Upper lobe of right lung (tissue), 1 donor: ENCODE data around the gene KLHDC10. TPM values are rescaled to one million over a fixed set of nuclear protein-coding genes. Genes with fewer than 3 reads are reported as not detected.
A peak's percentile ranks its signal among the peaks of the same experiment; 100 is the strongest.

ENCODE experiments used
- ATAC-seq: fragments of 200-7000 bp; cut with Tn5 transposase; one replicate; pipeline ENCODE4 v1.9.1; 2020; ENCODE audit warnings: mild to moderate bottlenecking, moderate library complexity
- DNase-seq: peaks from one replicate; pipeline ENCODE4 v3.0.0-alpha.2; 2020
- H3K27ac ChIP-seq: fragments of 200-600 bp; one replicate; pipeline ENCODE4 v1.8.0; 2022
- H3K27me3 ChIP-seq: fragments of 200-600 bp; one replicate; pipeline ENCODE4 v1.8.0; 2022; ENCODE audit warnings: mild to moderate bottlenecking
- H3K36me3 ChIP-seq: fragments of 200-600 bp; one replicate; pipeline ENCODE4 v1.8.0; 2022
- H3K4me1 ChIP-seq: fragments of 200-600 bp; one replicate; pipeline ENCODE4 v1.8.0; 2022
- H3K4me3 ChIP-seq: fragments of 200-600 bp; one replicate; pipeline ENCODE4 v1.8.0; 2022; ENCODE audit warnings: mild to moderate bottlenecking
- H3K9me3 ChIP-seq: fragments of 200-600 bp; one replicate; pipeline ENCODE4 v1.8.0; 2022
- intact Hi-C: fragments of 100-400 bp; cut with DNase I; formaldehyde crosslinking; loops from one replicate; pipeline ENCODE4 v1.11.0; 2022
- total RNA-seq: library from RNA; stranded (reverse); fragmentation: NEBNext Ultra II Directional; extraction: Animal tissue kit (Norgen Biotek cat#: 25700); gene quantifications from one replicate; pipeline ENCODE4 v1.2.1, GENCODE V29; 2021
- TF ChIP-seq, protein P1 (sequence below): fragments of 200-600 bp; IDR thresholded peaks from one replicate; pipeline ENCODE4 v1.8.0; 2022; ENCODE audit warnings: antibody characterized with exemption
- donor health status: DM: no; HTN: yes; CAD: no; lungs with severe emphysema.

The KLHDC10 gene
- total RNA-seq, 1 donor from 2014 or later: 32.0 TPM

DNA sequence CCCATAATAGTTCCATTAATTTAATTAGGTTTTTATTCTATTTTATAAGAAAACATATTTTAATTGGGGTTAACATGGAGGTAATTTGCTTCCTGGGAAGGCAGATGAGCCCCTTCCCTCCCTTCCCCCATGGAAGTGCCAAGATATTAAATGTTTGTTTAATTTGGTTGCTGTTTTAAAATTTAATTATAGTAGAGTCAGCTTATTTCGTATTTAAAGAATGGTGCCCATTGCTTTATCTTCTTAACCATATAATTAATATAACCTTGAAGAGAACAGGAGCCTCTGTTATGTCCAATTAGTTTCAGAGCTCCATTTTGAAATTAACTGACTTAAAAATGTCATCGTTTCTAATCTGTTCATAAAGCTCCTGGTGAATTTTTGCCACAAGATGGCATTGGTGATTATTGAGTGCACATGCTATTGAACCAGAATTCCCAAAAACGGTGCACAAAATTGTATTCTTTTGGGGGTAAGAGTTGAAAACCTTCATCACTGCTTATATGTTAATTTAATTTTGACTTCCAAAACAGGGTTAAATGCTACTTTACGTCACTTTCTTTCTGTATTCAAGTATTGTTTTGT, 26.0 kb downstream of the KLHDC10 start:
- Histone ChIP-seq H3K4me1 (peaks cover 10% of the 10 kb centered on the region), H3K36me3 (no peaks in the 10 kb centered on the region), H3K27ac (no peak overlapping the region), H3K27me3 (no peaks in the 10 kb centered on the region), H3K9me3 (no peaks in the 10 kb centered on the region), H3K4me3 (no peak overlapping the region)
- DNase-seq (no peak), ATAC-seq (no peak)
- intact Hi-C loops: no loop called here
- TF ChIP-seq, protein P1, sequence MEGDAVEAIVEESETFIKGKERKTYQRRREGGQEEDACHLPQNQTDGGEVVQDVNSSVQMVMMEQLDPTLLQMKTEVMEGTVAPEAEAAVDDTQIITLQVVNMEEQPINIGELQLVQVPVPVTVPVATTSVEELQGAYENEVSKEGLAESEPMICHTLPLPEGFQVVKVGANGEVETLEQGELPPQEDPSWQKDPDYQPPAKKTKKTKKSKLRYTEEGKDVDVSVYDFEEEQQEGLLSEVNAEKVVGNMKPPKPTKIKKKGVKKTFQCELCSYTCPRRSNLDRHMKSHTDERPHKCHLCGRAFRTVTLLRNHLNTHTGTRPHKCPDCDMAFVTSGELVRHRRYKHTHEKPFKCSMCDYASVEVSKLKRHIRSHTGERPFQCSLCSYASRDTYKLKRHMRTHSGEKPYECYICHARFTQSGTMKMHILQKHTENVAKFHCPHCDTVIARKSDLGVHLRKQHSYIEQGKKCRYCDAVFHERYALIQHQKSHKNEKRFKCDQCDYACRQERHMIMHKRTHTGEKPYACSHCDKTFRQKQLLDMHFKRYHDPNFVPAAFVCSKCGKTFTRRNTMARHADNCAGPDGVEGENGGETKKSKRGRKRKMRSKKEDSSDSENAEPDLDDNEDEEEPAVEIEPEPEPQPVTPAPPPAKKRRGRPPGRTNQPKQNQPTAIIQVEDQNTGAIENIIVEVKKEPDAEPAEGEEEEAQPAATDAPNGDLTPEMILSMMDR: peak; percentile 31

DNA sequence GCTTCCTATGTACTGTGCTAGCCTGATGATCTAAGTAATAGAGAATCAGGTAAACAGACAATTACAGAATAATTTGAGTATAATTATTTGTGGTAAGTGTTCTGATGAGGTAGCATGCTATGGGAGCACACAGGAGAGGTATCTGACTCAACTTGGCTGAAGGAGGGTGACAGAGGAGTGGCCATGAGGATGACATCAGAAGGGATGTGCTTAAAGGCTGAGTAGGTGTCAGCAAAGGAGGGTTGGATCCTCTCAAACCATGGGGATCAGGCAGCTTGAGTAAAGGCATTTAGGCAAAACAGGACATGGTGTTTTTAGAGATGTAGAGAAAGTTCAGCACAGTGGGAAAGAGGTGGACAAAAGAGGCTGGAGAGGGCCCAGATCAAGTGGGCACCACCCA, 29.0 kb downstream of the KLHDC10 start:
- Histone ChIP-seq H3K9me3 (no peaks in the 10 kb centered on the region), H3K4me1 (peaks cover 10% of the 10 kb centered on the region), H3K36me3 (no peaks in the 10 kb centered on the region), H3K4me3 (no peak overlapping the region), H3K27me3 (no peaks in the 10 kb centered on the region), H3K27ac (no peak overlapping the region)
- no peak for DNase-seq
- intact Hi-C loops: no loop called here
- no peak for ATAC-seq
- TF ChIP-seq, protein P1: no peak

DNA sequence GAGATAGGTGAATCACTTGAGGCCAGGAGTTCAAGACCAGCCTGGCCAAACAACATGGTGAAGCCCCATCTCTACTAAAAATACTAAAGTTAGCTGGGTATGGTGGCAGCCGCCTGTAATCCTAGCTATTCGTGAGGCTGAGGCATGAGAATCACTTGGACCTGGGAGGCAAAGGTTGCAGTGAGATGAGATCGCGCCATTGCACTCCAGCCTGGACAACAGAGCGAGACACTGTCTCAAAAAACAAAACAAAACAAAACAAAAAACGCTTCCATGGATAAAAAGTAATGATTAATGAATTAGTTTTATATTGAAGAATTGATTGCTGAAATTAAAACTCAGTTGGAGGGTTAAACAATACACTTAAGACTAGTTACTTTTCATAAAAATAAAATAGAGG, 32.3 kb downstream of the KLHDC10 start:
- ATAC-seq (no peak), DNase-seq (no peak)
- Histone ChIP-seq H3K27me3 (no peaks in the 10 kb centered on the region), H3K36me3 (no peaks in the 10 kb centered on the region), H3K4me3 (no peak overlapping the region), H3K27ac (no peak overlapping the region), H3K9me3 (no peaks in the 10 kb centered on the region), H3K4me1 (no peaks in the 10 kb centered on the region)
- intact Hi-C loops: no loop called here
- TF ChIP-seq, protein P1: no peak

DNA sequence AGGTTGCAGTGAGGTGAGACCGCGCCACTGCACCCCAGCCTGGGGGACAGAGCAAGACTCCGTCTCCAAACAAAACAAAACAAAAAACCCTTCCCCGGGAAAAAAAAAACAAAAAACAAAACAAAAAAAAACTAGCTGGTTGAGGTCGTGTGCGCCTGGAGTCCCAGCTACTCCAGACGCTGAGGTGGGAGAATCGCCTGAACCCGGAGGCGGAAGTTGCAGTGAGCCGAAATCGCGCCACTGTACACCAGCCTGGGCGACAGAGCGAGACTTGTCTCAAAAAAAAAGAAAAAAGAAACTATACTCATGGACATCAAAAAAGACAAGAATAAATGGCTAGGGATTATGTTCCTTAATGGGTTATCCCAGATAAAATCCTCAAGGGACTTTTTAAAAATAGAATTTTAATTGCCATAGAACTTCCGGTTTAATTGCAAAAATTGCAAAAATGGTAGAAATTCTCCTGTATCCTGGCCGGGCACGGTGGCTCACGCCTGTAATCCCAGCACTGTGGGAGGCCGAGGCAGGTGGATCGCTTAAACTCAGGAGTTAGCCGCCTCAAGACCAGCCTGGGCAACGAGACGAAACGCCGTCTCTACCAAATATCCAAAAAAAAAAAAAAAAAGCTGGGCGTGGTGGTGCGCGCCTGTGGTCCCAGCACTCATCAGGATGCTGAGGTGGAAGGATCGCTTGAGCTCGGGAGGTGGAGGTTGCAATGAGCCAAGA, 37.8 kb downstream of the KLHDC10 start:
- Histone ChIP-seq H3K27ac (no peak overlapping the region), H3K36me3 (no peaks in the 10 kb centered on the region), H3K9me3 (no peaks in the 10 kb centered on the region), H3K4me1 (no peaks in the 10 kb centered on the region), H3K4me3 (no peak overlapping the region), H3K27me3 (no peaks in the 10 kb centered on the region)
- ATAC-seq: no peak
- TF ChIP-seq, protein P1: no peak
- intact Hi-C loops: no loop called here
- no peak for DNase-seq

DNA sequence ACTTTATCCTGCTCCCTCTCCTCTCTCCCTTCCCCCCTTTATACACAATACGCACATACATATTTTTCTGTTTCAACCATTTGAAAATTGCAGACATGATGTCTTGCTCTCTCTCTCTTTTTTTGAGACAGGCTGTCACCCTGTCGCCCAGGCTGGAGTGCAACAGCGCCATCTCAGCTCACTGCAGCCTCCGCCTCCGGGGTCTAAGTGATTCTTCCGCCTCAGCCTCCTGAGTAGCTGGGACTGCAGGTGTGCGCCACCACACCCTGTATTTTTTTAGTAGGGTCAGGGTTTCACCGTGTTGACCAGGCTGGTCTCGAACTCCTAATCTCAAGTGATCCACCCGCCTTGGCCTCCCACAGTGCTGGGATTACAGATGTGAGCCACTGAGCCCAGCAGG, 38.5 kb downstream of the KLHDC10 start:
- H3K4me1 ChIP-seq: no peaks in the 10 kb centered on the region
- ATAC-seq (no peak), DNase-seq (no peak)
- no peaks in the 10 kb centered on the region for H3K36me3 ChIP-seq
- no peaks in the 10 kb centered on the region for H3K27me3 ChIP-seq
- H3K4me3 ChIP-seq: no peak overlapping the region
- TF ChIP-seq, protein P1: no peak
- H3K27ac ChIP-seq: no peak overlapping the region
- H3K9me3 ChIP-seq: no peaks in the 10 kb centered on the region
- intact Hi-C loops: no loop called here
